KOPT-K1 (cell line): ENCODE measurements around the gene NDUFB10.

Experiments used
- H3K27ac ChIP-seq: fragments of 200-600 bp; sonication (generic); 2 replicates; pipeline ENCODE4 v1.5.1; 2016; ENCODE audit warnings: antibody characterized with exemption, mild to moderate bottlenecking, low read depth, low read length; ENCODE audit not compliant: poor library complexity, severe bottlenecking
- H3K36me3 ChIP-seq: fragments of 200-600 bp; sonication (generic); 2 replicates; pipeline ENCODE4 v1.5.1; 2017; ENCODE audit warnings: antibody characterized with exemption, mild to moderate bottlenecking, low read length, moderate library complexity; ENCODE audit not compliant: insufficient read depth
- H3K9me3 ChIP-seq: fragments of 200-600 bp; sonication (generic); 2 replicates; pipeline ENCODE4 v1.5.1; 2017; ENCODE audit warnings: antibody characterized with exemption, low read length, mild to moderate bottlenecking; ENCODE audit not compliant: insufficient read depth, poor library complexity, severe bottlenecking

Gene NDUFB10

GRCh38 chr16:1991948-1992703 is 32.8 kb downstream of the NDUFB10 start:
- Histone ChIP-seq H3K27ac (no peak overlapping the region), H3K9me3 (no peaks in the 10 kb centered on the region), H3K36me3 (peaks cover 12% of the 10 kb centered on the region; the same call in 1 of the 2 replicates)

- Histone ChIP-seq H3K27ac (no peak overlapping the region), H3K36me3 (peaks cover 19% of the 10 kb centered on the region; the same call in 1 of the 2 replicates), H3K9me3 (no peaks in the 10 kb centered on the region)
Measured at GRCh38 chr16:1992704-1993317, 33.5 kb downstream of the NDUFB10 start.

DNA sequence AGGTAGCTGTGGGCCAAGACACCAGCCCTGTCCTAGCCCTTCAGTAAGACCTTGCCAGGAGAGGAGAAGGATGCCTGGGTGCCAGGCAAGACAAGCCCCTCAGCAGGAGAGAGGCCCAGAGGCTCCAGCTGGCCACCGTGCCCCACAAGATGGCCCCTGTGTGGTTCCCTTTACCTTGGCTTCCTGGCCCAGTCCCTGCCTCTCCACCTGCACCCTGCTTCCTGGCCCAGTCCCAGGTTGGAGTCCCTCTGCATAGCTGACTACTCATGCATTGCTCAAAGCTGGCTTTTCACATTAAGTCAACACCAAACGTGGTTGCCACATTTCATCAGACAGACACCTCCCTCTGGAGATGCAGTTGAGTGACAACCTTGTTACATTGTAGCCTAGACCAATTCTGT is 34.4 kb downstream of the NDUFB10 start:
- Histone ChIP-seq H3K27ac (no peak overlapping the region), H3K9me3 (no peaks in the 10 kb centered on the region), H3K36me3 (peaks cover 28% of the 10 kb centered on the region)

GRCh38 chr16:1997494-1998359 is 38.4 kb downstream of the NDUFB10 start:
- no peaks in the 10 kb centered on the region for H3K9me3 ChIP-seq
- H3K27ac ChIP-seq: no peak overlapping the region
- peaks cover 68% of the 10 kb centered on the region for H3K36me3 ChIP-seq

DNA sequence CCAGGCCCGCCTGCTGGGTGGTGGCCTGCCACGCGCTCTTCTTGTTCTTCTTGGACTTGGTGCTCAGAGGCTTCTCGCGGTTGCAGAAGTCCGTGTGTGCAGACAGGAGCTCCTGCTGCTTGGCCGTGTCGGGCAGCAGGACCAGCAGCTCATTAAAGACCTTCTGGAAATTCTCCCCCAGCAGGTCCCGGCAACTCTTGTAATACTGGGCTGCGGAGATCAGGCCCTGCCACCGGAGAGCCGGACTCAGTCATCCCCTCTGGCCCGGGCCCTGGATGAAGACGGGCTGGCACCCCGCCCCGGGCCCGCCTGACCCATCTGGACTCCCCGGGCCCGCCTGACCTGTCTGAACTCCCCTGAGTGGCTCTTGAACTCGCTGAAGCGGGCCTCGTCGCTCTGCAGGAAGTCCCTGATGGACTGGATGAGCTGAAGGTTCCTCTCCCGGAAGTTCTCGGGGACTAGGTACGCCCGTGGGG is 39.1 kb downstream of the NDUFB10 start:
- Histone ChIP-seq H3K27ac (no peak overlapping the region), H3K9me3 (no peaks in the 10 kb centered on the region), H3K36me3 (peaks cover 75% of the 10 kb centered on the region)

DNA sequence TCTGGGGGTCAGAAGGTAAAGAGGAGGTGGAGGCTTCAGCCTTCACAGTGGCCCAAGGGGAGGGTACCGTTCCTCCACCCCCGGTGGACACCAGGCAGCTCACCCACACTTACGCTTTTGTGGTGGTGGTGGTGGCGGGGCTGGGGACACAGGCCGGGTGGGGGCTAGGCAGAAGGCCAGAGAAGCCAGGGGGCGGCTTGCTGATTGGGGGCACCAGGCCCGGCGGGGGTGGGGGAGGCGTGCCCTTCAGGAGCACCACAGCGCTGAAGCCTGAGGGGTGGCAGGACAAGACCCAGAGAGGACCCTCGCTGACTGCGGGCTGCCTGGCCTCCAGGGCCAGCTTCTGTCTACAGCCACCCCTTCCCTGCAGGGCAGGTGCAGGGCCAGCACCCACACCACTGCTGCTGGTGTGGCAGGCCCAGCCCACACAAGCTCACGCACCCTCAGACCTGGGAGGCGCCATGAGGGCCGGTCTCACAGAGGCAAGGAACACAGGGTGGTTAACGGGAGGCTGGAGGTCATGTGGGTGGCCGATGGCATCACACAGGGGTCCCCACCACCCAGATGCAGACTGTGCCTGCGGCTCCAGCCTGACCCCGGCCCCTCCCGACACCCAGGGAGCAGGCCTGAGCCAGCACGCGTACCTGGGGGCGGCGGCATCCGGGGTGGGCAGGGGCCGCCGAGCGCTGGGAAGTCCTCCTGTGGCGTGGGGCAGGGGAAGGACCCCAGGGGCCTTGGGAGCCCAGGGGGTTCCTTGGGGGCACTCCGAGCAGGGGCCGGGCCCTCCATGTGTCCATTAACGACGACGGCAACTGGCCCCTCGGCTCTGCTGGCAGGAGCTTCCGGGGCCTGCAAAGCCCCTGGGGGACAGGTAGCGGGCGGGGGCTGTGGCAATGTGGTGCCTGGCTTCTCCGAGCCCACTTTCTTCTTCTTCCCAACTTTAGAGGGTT is 39.8 kb downstream of the NDUFB10 start:
- Histone ChIP-seq H3K9me3 (no peaks in the 10 kb centered on the region), H3K36me3 (peaks cover 80% of the 10 kb centered on the region), H3K27ac (no peak overlapping the region)

DNA sequence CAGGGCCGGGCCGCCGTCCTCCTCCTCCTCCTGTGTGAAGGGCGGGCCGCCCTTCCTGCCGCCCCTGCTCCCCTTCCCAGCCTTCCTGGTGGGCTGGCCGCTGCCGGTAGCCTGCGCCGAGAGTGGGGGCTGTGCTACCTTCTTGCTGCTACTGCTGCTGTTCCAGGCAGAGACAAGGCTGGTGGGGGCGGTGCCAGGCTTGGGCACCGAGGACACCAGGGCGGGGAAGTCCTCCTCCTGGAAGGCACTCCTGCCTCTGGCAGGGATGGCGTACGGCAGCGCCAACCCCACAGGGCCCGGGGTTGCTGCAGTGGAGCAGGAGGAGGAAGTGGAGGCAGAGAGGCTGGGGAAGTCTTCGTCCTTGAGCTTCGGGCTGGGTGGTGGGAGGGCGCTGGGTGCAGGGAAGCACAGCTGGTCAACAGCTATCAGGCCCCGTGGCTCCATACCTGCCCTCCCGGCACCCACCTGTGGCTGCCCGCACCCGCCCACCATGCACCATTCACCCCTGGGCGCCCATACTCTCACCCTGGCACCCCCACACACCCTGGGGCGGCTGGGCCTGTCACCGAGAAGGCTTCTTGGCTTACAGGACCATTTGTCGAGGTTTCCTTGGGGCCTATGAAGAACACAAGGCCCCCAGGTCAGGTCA is 40.7 kb downstream of the NDUFB10 start:
- no peak overlapping the region for H3K27ac ChIP-seq
- H3K9me3 ChIP-seq: no peaks in the 10 kb centered on the region
- peaks cover 86% of the 10 kb centered on the region for H3K36me3 ChIP-seq

DNA sequence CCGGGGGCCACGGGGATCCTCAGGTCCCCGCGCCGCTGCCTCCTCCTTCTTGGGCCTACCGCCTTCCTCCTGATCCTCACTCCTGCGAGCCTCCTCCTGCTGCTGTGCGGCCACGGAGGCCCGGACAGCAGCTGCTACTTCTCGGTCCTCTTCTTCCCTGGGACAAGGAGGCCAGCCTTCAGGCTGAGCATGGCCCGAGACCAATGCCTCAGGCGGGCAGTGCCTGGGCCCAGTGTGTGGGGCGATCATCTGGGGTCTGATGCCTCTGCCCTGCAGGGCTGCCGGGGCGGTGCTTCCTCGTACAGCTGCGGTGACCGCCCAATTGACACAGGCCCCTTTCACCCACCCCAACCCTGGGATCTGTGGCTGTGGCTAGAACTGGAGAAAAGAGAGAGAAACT is 41.7 kb downstream of the NDUFB10 start:
- no peaks in the 10 kb centered on the region for H3K9me3 ChIP-seq
- peaks cover 87% of the 10 kb centered on the region for H3K36me3 ChIP-seq
- no peak overlapping the region for H3K27ac ChIP-seq

DNA sequence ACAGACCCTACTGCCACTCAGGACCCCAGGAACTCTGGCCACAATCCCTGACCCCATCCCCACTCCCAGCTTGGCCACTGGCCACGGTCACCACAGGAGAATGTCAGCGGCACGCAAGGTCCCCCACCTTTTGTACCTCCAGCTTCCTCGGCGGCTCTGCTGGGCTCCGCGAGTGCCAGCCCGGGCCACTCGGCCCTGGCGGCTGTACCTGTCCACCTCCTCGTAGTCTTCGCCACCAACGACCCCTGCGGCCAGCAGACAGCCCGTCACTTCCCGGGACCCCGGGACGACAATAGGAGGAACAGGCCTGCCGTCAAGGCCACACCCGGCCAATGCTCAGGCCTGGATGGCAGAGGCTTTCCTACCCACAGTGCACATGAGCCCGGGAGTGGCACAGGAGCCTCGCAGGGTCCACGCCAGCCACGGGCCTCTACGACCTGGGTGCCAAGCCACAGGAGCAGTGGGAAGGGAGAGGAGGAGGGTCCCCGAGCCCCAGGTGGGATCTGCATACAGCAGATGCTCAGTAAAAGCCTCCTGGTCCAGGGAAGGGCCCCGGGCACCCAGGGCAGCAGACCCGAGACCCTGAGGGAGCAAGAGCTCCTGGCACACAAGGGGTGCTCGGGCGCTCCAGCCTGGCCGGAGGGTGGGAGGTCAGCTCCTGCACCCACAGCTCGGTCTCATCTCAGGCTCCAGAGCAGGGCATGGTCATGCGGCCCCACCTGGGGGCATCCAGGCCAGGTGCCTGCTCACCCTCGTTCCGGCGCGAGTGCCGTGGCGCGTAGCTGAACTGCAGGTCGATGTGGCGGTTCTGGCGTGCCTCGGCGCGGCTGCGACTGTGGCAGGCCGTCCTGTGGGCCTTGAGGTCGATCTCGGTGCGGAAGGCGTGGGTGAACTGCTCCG is 42.4 kb downstream of the NDUFB10 start:
- no peak overlapping the region for H3K27ac ChIP-seq
- H3K36me3 ChIP-seq: peaks cover 89% of the 10 kb centered on the region
- no peaks in the 10 kb centered on the region for H3K9me3 ChIP-seq

GRCh38 chr16:2002406-2003230 is 43.3 kb downstream of the NDUFB10 start:
- H3K36me3 ChIP-seq: peaks cover 90% of the 10 kb centered on the region

GRCh38 chr16:2003231-2003826 is 44.0 kb downstream of the NDUFB10 start:
- Histone ChIP-seq H3K9me3 (no peaks in the 10 kb centered on the region), H3K27ac (no peak overlapping the region), H3K36me3 (peaks cover 83% of the 10 kb centered on the region)

More at GRCh38 chr16:2002406-2003230, 43.3 kb downstream of the NDUFB10 start:
- no peaks in the 10 kb centered on the region for H3K9me3 ChIP-seq
- H3K27ac ChIP-seq: no peak overlapping the region
